SU-DHL-6 (cell line): ENCODE measurements around the gene SREBF2.
A peak's percentile ranks its signal among the peaks of the same experiment; 100 is the strongest.

Experiments used
- H2AFZ ChIP-seq: fragments of 200-600 bp; sonication (generic); 2 replicates; pipeline ENCODE4 v1.6.1; 2014; ENCODE audit warnings: low read depth, mild to moderate bottlenecking, moderate library complexity, mixed read lengths, antibody characterized with exemption, low read length; ENCODE audit not compliant: severe bottlenecking
- H3F3A ChIP-seq: fragments of 200-600 bp; shearing (Covaris generic); 2 replicates; pipeline ENCODE4 v1.6.0; 2016; ENCODE audit warnings: antibody characterized with exemption, mild to moderate bottlenecking; ENCODE audit not compliant: insufficient read depth
- H3K27ac ChIP-seq: fragments of 200-600 bp; sonication (generic); 2 replicates; pipeline ENCODE4 v1.5.1; 2016; ENCODE audit warnings: low read depth, mild to moderate bottlenecking, low read length, moderate library complexity, mixed read lengths
- H3K27me3 ChIP-seq: fragments of 200-600 bp; sonication (generic), shearing (Covaris generic); 2 replicates; pipeline ENCODE4 v1.6.0; 2014; ENCODE audit warnings: mild to moderate bottlenecking, low read length
- H3K36me3 ChIP-seq: fragments of 200-600 bp; sonication (generic); 2 replicates; pipeline ENCODE4 v1.6.1; 2014; ENCODE audit warnings: mild to moderate bottlenecking, low read length, mixed read lengths
- H3K4me2 ChIP-seq: fragments of 300-600, 200-600 bp; shearing (Covaris generic), sonication (generic); 2 replicates; pipeline ENCODE4 v1.6.0; 2014; ENCODE audit warnings: low read length, low read depth, mild to moderate bottlenecking; ENCODE audit not compliant: poor library complexity, severe bottlenecking
- H3K4me3 ChIP-seq: fragments of 200-600 bp; sonication (generic); 2 replicates; pipeline ENCODE4 v1.5.1; 2014; ENCODE audit warnings: antibody characterized with exemption, low read length, mild to moderate bottlenecking, mixed read lengths; ENCODE audit not compliant: insufficient read depth, poor library complexity, severe bottlenecking
- H3K79me2 ChIP-seq: fragments of 200-600 bp; sonication (generic); 2 replicates; pipeline ENCODE4 v1.6.1; 2014; ENCODE audit warnings: mild to moderate bottlenecking, low read length, moderate library complexity; ENCODE audit not compliant: insufficient read depth
- H3K9ac ChIP-seq: fragments of 200-600 bp; sonication (generic); 2 replicates; pipeline ENCODE4 v1.7.0; 2014; ENCODE audit warnings: mild to moderate bottlenecking, low read length
- H3K9me2 ChIP-seq: fragments of 200-600 bp; sonication (generic); replicated peaks from 2 replicates; pipeline ENCODE4 v1.6.1; 2014; ENCODE audit warnings: low read length; ENCODE audit not compliant: insufficient read depth
- H3K9me3 ChIP-seq: fragments of 200-600 bp; sonication (generic); 2 replicates; pipeline ENCODE4 v1.6.1; 2014; ENCODE audit warnings: low read length, mixed read lengths; ENCODE audit not compliant: insufficient read depth
- H4K20me1 ChIP-seq: fragments of 200-600 bp; sonication (generic); 2 replicates; pipeline ENCODE4 v1.6.1; 2014; ENCODE audit warnings: low read depth, mild to moderate bottlenecking, antibody characterized with exemption, low read length, moderate library complexity, mixed read lengths
- EZH2phosphoT487 ChIP-seq: fragments of 200-600 bp; sonication (generic), shearing (Covaris generic); conservative IDR thresholded peaks from 2 replicates; pipeline ENCODE4 v1.6.1; 2018; ENCODE audit warnings: mild to moderate bottlenecking, antibody characterized with exemption, low read length, moderate library complexity, mixed read lengths
- TF ChIP-seq, protein P1 (sequence below): fragments of 200-600 bp; sonication (generic); IDR thresholded peaks from one replicate; pipeline ENCODE4 v1.5.1; 2017; ENCODE audit warnings: antibody characterized with exemption, mild to moderate bottlenecking, low read length, moderate library complexity; ENCODE audit not compliant: insufficient read depth, poor library complexity, severe bottlenecking

SREBF2 gene

DNA sequence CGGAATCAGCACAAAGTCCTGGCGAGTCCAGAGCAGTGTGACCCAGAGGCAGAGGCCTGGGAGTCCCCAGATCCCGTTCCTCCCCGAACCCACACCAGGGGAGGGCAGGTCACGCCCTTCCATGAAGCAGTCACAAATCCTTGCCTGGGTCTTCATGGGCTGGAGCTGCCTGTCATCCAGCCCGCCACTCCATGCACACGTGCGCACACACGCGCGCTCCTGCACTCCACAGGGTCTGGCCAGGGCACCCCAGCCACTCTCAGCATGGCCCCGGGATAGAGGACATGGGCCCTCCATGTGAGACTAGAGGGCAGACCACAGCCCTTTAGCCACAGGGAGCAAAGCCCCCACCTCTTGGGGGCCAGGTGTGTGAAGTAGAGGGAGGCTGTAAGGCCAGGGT is 99.4 kb downstream of the SREBF2 start:
- Histone ChIP-seq H3K4me3 (no peak overlapping the region), H3K4me2 (peak overlapping the region; percentile 5), H3K9me3 (no peaks in the 10 kb centered on the region), H3K9ac (peak overlapping the region; percentile 25; the same call in 1 of the 2 replicates), H3K79me2 (no peaks in the 10 kb centered on the region), H3K36me3 (no peaks in the 10 kb centered on the region), H4K20me1 (no peaks in the 10 kb centered on the region), H3K9me2 (no peaks in the 10 kb centered on the region), H3F3A (peaks cover 41% of the 10 kb centered on the region), H3K27me3 (no peaks in the 10 kb centered on the region), H2AFZ (no peak overlapping the region), H3K27ac (peak overlapping the region; percentile 63)
- TF ChIP-seq, protein P1, sequence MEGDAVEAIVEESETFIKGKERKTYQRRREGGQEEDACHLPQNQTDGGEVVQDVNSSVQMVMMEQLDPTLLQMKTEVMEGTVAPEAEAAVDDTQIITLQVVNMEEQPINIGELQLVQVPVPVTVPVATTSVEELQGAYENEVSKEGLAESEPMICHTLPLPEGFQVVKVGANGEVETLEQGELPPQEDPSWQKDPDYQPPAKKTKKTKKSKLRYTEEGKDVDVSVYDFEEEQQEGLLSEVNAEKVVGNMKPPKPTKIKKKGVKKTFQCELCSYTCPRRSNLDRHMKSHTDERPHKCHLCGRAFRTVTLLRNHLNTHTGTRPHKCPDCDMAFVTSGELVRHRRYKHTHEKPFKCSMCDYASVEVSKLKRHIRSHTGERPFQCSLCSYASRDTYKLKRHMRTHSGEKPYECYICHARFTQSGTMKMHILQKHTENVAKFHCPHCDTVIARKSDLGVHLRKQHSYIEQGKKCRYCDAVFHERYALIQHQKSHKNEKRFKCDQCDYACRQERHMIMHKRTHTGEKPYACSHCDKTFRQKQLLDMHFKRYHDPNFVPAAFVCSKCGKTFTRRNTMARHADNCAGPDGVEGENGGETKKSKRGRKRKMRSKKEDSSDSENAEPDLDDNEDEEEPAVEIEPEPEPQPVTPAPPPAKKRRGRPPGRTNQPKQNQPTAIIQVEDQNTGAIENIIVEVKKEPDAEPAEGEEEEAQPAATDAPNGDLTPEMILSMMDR = no peak
- TF ChIP-seq EZH2phosphoT487 = no peak

DNA sequence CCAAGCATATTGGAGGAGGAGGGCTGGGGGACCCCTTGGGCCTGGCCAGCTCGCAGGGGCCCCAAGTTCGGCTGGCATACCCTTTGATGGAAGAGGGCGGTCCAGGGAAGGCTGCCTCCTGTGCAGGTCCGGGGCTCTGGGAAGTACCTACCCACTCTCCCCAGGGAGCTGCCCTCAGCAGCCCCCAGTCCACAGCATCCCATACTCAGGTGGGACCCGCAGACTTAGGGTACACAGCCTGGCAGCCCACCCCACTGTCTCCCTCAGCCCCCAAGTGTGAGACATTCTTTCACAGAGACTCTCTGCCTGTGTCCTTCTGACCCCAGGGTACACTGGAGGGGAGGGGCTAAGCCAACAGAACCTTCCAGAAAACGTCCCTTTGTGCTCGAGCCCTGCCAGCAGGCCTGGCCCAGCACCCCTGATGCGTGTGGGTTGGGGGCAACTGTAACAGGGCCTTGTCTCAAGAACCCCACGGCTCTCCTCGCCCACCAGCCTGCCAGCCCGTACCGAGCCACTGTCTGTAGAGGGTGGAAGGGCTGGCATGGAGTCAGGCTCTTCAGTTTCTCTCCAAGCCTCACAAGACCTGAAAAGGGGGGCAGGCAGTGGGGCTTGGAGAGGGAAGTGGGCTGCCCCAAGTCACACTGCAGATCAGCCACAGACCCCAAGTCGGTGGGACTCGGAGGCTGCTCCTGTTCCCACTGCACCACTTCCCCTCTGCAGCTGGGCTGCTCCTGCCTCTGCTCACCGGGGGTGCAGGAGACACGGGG is 100.7 kb downstream of the SREBF2 start:
- Histone ChIP-seq H3K4me3 (no peak overlapping the region), H3K27ac (peak overlapping the region; percentile 93), H3K4me2 (no peak overlapping the region), H2AFZ (no peak overlapping the region), H3F3A (peaks cover 37% of the 10 kb centered on the region), H3K9me3 (no peaks in the 10 kb centered on the region), H3K27me3 (no peaks in the 10 kb centered on the region), H4K20me1 (no peaks in the 10 kb centered on the region), H3K9ac (no peak overlapping the region), H3K9me2 (no peaks in the 10 kb centered on the region), H3K79me2 (no peaks in the 10 kb centered on the region; the same call in 1 of the 2 replicates), H3K36me3 (no peaks in the 10 kb centered on the region)
- TF ChIP-seq, protein P1 = no peak
- TF ChIP-seq EZH2phosphoT487 = no peak

DNA sequence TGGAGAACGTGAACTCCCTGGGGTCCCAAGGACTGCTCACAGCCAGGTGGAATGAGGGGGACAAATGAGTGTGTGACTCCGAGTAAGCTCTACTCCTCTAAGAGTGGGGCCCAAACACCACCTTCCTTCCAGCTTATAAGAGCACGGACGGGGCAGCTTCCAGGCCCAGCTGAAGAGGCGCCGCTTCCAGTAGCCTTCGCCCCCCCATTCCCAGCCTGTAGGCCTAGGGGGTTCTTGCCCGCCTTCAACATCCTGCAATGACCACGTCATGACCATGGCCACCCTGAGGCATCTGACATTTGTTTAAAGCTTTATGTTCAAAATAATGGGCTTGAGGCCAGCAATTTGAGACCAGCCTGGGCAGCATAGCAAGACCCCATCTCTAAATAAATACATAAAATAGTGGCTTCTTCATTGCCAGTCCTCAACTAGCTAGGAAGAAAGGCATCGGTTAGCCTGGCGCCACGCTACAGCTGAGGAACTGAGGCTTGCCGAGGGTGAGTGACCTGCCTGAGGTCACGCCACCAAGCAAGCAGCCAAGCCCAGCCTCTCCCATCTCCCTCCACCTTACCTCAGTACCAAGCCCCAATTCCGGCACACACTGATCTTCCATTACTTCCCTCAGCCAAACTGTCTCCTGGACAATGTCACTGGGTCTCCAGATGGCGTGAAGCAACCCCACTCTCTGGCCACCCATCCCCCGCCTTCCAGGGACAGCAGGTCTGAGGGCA is 101.5 kb downstream of the SREBF2 start:
- no peak overlapping the region for H3K4me3 ChIP-seq
- TF ChIP-seq, protein P1 = no peak
- TF ChIP-seq EZH2phosphoT487 = no peak
- H3K9me3 ChIP-seq = no peaks in the 10 kb centered on the region
- no peaks in the 10 kb centered on the region for H3K27me3 ChIP-seq
- H3K36me3 ChIP-seq = no peaks in the 10 kb centered on the region
- H2AFZ ChIP-seq = no peak overlapping the region
- H3K79me2 ChIP-seq = no peaks in the 10 kb centered on the region; the same call in 1 of the 2 replicates
- no peak overlapping the region for H3K9ac ChIP-seq
- no peaks in the 10 kb centered on the region for H3K9me2 ChIP-seq
- H4K20me1 ChIP-seq = no peaks in the 10 kb centered on the region
- peak overlapping the region; percentile 93 for H3K27ac ChIP-seq
- H3F3A ChIP-seq = peaks cover 41% of the 10 kb centered on the region
- H3K4me2 ChIP-seq = no peak overlapping the region
